HG02798 (cell line): Measurements from ENCODE around the gene CBX4.
A peak's percentile ranks its signal among the peaks of the same experiment; 100 is the strongest.

ENCODE experiments used
- ATAC-seq: cut with Tn5 transposase; IDR thresholded peaks from one replicate; pipeline ENCODE4 v1.9.1; 2021; ENCODE audit warnings: mild to moderate bottlenecking; ENCODE audit not compliant: unreplicated experiment, poor library complexity

The CBX4 gene

GRCh38 chr17:79802736-79803420, 36.4 kb downstream of the CBX4 start:
- no peak for ATAC-seq

DNA sequence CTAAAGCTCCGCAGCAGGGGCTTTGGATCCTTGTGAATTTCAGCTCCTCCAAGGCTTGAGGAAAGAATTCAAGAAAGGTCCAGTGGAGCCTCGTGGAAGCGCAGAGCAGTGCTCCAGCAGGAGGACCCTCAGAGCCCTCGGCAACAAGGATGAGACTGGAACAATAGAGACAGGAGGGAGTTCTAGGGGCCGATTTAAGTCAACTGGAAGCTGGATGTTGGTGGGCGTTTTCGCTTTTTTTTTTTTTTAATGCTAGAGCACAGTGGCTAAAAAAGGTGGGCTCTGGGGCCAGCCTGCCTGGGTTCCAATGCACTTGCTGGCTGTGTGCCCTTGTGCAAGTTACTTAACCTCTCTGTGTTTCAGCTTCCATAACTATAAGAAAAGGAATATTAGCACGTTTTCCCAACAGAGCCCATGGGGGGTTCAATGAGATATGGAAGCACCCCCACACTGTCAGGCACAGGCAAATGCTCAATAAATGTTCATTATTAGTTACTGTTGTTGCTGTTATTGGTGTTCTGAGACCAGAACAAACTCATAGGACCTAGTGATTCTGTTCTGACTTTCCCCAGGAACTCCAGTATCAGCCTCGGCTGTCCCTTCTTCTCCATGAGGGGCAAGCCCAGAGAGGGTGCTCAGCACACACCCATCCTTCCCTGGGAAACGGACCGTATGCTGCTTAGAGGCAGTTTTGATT, 37.1 kb downstream of the CBX4 start:
- no peak for ATAC-seq

- ATAC-seq, result no peak
Observed at GRCh38 chr17:79801156-79802038, 37.8 kb downstream of the CBX4 start.

DNA sequence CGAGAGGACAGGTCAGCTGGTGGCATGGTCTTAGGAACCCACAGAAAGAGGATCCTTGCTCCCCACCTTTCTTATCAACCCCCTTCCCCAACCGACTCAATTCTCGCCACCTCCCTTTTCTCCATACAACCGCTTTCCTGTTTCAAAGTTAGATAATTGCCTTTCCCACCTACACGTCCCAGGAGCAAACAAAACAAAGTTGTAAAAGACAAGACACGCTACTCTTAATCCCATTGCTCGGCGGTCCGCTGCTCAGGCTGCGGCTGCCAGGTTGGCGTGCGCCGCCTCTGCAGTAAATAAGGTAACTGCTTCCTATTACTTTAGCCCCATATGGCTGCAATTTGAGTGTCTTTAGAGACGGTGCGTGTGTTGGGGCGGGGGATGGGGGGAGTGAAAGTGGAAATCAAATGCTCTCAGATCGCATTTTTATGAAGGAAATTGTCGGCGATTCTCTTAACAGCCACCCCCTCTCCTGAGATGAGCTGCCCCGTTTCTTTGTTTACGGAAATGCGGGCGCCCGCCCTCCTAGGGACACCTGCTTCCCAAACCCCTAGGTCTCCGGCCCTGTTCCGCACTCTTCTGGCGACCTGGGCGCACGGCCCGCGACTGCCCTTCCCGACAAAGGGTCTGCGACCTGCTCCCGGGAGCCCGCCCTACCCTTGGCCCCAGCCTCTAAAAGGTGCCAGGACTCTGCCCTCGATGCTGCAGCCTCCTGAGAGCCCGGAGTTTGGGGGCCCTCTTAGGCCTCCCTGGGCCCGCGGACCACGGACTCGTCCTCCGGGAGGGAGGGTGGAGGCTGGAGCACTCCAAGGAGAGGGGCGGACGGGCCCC, 38.7 kb downstream of the CBX4 start:
- ATAC-seq, result no peak

- no peak for ATAC-seq
Observed at GRCh38 chr17:79799538-79800324, 39.5 kb downstream of the CBX4 start.

- ATAC-seq, result no peak
Observed at GRCh38 chr17:79799174-79799537, 40.1 kb downstream of the CBX4 start.

GRCh38 chr17:79798299-79799173, 40.7 kb downstream of the CBX4 start:
- no peak for ATAC-seq

- no peak for ATAC-seq
Observed at GRCh38 chr17:79797492-79798298, 41.5 kb downstream of the CBX4 start.

DNA sequence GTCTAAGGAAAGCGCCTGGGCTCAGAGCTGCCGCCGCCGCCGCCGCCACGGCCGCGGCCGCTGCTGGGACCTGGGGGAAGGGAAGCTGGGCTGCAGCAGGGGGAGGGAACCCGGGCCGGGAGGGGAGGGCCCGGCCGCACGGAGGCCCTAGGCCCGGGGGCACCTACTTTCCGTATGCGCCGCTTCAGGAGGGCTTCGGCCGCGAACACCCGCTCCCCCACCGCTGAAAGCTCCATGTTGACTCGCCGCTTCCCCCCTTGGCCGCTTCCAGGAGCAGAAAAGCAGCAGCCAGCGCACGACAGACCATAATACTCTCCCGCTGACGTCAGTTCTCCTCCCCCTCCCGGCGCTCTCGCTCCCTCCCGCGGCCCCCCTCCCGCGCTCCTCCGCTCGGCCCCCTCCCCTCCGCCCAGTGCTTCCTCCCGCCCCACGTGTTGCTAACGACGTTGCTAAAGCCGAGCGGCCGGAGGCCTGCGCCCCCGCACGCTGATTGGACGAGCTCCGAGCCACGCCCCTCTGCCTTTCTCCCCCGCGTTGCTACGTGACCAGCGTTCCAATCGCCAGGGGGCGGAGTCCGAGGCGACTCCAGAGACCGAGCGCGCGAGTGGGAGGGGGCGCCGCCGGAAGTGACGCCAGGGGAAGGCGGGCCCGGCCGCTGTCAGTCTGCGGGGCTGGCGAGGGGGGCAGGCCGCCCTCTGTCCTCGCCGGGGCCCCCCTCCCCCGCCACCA, 42.3 kb downstream of the CBX4 start, which contains the start of gene CBX8:
Gene CBX8, minus strand, starts transcription at position 315 of the 729 bp plus-strand sequence. Its CDS starts 79 bp downstream, at position 236.
- ATAC-seq, result peak; percentile 92

GRCh38 chr17:79796444-79796762, 42.8 kb downstream of the CBX4 start:
- ATAC-seq, result no peak

- ATAC-seq, result no peak
Observed at GRCh38 chr17:79795795-79796443, 43.3 kb downstream of the CBX4 start.

DNA sequence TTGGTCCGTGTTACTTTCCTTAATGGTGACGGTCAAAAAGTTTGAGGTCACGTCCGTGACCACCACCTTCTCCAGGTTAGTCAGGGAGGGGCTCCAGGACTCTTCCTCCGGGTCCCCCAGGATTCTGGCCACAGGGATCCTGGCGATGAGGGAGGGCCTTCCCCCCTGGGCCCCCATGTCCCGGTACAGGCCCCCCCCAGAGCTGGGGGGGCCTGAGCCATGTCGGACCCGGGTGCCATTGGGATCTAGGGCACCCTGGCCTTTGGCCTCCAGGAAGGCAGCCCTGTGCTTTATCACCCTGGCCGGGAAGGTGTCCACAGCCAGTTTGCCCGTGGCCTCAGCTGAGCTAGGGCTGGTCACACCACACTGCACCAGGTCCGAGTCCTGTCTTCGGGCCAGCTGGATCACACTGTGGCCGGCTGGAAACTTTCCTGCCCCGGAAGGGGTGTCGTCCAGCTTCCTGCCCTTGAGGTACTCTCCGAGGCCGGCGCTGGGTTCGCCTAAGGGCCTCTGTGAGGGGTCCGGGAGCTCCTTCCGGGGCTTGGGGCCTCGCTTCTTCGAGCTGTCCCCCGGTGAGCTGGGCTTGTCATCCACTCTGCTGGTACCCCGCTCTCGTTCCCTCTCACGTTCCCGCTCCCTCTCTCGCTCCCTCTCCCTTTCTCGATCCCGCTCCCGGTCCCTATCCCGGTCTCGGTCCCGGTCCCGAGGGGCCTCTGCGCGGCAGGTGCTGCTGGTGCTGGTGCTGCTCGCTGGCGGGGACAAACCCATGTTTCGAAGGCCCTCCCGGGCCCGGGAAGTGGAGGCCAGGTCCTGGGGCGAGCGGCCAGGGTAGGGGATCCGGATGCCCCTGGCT, 44.4 kb downstream of the CBX4 start:
- no peak for ATAC-seq

DNA sequence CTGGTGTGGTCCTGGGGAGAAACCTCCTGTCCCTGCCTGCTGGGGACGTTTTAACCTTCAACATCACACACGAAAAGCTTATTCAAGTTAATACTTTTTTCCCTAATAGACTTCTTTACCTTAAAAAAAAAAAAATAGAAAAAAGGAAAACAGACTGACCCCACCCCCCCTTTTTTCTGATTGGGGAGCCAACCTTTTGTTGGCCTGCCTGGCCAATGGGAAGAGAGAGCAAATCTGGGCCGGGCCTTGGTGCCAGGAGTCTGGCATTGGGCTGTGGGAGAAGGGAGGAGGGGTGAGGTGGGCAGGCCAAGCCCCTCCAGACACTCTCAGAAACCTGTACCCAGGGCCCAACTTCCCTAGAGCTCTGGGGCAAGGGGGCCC, 45.3 kb downstream of the CBX4 start:
- no peak for ATAC-seq

- no peak for ATAC-seq
Observed at GRCh38 chr17:79792984-79793923, 46.0 kb downstream of the CBX4 start.
